H1 (cell line): ENCODE data around the gene TAOK2. TPM values are rescaled to one million over a fixed set of nuclear protein-coding genes. Genes with fewer than 3 reads are reported as not detected.

Source experiments
- ASH2L ChIP-seq: fragments of 200-600, 300-600 bp; sonication (generic); IDR thresholded peaks from one replicate; pipeline ENCODE4 v1.7.1; 2017; ENCODE audit warnings: low read length
- ATF2 ChIP-seq: IDR thresholded peaks from 2 replicates; pipeline ENCODE4 v1.6.1; 2012; ENCODE audit warnings: low read length, inconsistent platforms
- BRCA1 ChIP-seq: IDR thresholded peaks from 2 replicates; pipeline ENCODE4 v1.6.1; 2012; ENCODE audit warnings: low read depth, low read length, improper control_type of control experiment
- CBX5 ChIP-seq: fragments of 300-800, 300-1000 bp; sonication (generic); IDR thresholded peaks from 2 replicates; pipeline ENCODE4 v1.7.1; 2016; ENCODE audit warnings: antibody characterized with exemption, low read length, low read depth
- CEBPB ChIP-seq: IDR thresholded peaks from 2 replicates; pipeline ENCODE4 v1.6.1; 2012; ENCODE audit warnings: low read depth, low read length
- CHD2 ChIP-seq: IDR thresholded peaks from 2 replicates; pipeline ENCODE4 v1.6.1; 2012; ENCODE audit warnings: low read length, improper control_type of control experiment
- GABPA ChIP-seq: IDR thresholded peaks from 2 replicates; pipeline ENCODE4 v1.6.1; 2011; ENCODE audit warnings: mild to moderate bottlenecking, low read length, moderate library complexity, borderline replicate concordance; ENCODE audit not compliant: insufficient read depth
- HDAC2 ChIP-seq, 2 experiments: fragments of 300-600 bp in 1 of 2; sonication (generic) in 1 of 2; IDR thresholded peaks; 2 replicates each; pipeline ENCODE4 v1.6.1; 2011 to 2012; ENCODE audit warnings: low read depth in 2 of 2, low read length in 2 of 2, mild to moderate bottlenecking in 2 of 2, moderate library complexity in 2 of 2, borderline replicate concordance in 1 of 2, inconsistent platforms in 1 of 2
- JUN ChIP-seq: IDR thresholded peaks from 2 replicates; pipeline ENCODE4 v1.6.1; 2011; ENCODE audit warnings: low read depth, mild to moderate bottlenecking, improper control_type of control experiment, low read length
- NRF1 ChIP-seq: IDR thresholded peaks from 2 replicates; pipeline ENCODE4 v1.6.1; 2011; ENCODE audit warnings: mild to moderate bottlenecking, low read depth, low read length, improper control_type of control experiment
- POLR2A ChIP-seq, 2 experiments: IDR thresholded peaks; 1 replicate in 1 of 2; 2 replicates in 1 of 2; pipeline ENCODE4 v1.6.1; 2011; ENCODE audit warnings: low read depth in 2 of 2, low read length in 2 of 2, mild to moderate bottlenecking in 2 of 2; ENCODE audit errors: control extremely low read depth in 1 of 2
- RAD21 ChIP-seq, 2 experiments: IDR thresholded peaks in 1 of 2; conservative IDR thresholded peaks in 1 of 2; 2 replicates each; pipeline ENCODE4 v1.6.1; 2011; ENCODE audit warnings: low read depth in 2 of 2, low read length in 2 of 2, improper control_type of control experiment in 1 of 2, inconsistent platforms in 1 of 2, mild to moderate bottlenecking in 1 of 2, moderate library complexity in 1 of 2
- RBBP5 ChIP-seq: IDR thresholded peaks from 2 replicates; pipeline ENCODE4 v1.7.1; 2012; ENCODE audit warnings: low read depth, mild to moderate bottlenecking, inconsistent platforms, low read length, moderate library complexity, borderline replicate concordance
- RNF2 ChIP-seq: fragments of 200-900, 300-1000 bp; sonication (generic); IDR thresholded peaks from 2 replicates; pipeline ENCODE4 v1.7.1; 2016; ENCODE audit warnings: borderline replicate concordance, low read depth, mild to moderate bottlenecking, antibody characterized with exemption, low read length; ENCODE audit not compliant: poor library complexity, severe bottlenecking; ENCODE audit errors: missing control alignments
- RXRA ChIP-seq: IDR thresholded peaks from 2 replicates; pipeline ENCODE4 v1.6.1; 2011; ENCODE audit warnings: low read depth, mild to moderate bottlenecking, low read length, moderate library complexity; ENCODE audit not compliant: insufficient read depth
- SIRT6 ChIP-seq: IDR thresholded peaks from one replicate; pipeline ENCODE4 v1.7.1; 2012; ENCODE audit warnings: low read length, inconsistent platforms
- SP4 ChIP-seq: IDR thresholded peaks from 2 replicates; pipeline ENCODE4 v1.6.1; 2012; ENCODE audit warnings: low read length, inconsistent platforms
- TAF1 ChIP-seq: IDR thresholded peaks from 2 replicates; pipeline ENCODE4 v1.6.1; 2011; ENCODE audit warnings: mild to moderate bottlenecking, low read depth, low read length
- TEAD4 ChIP-seq: IDR thresholded peaks from 2 replicates; pipeline ENCODE4 v1.6.1; 2012; ENCODE audit warnings: low read depth, low read length, inconsistent platforms, mixed read lengths
- YY1 ChIP-seq: IDR thresholded peaks from 2 replicates; pipeline ENCODE4 v1.6.1; 2011; ENCODE audit warnings: low read depth, mild to moderate bottlenecking, low read length
- polyA plus RNA-seq, 7 experiments: library from polyadenylated mRNA; depleted of rRNA in 3 of 7; stranded (reverse) in 5 of 7; unstranded in 2 of 7; fragments of >200 nt in 5 of 7; fragments of 200-250 nt in 2 of 7; gene quantifications; 1 replicate in 5 of 7; 2 replicates in 1 of 7; 4 replicates in 1 of 7; pipeline versions ENCODE4 v1.2.1 to v1.2.3, GENCODE V29; 2011 to 2013; ENCODE audit warnings: missing spikeins in 2 of 7, mixed read lengths in 2 of 7
- total RNA-seq: library from RNA; stranded (reverse); fragmentation: NEBNext Ultra II Directional; extraction: Animal tissue kit (Norgen Biotek cat#: 25700); gene quantifications from 2 replicates; pipeline ENCODE4 v1.2.1, GENCODE V29; 2021
- TF ChIP-seq, protein P1 (sequence below): IDR thresholded peaks from 2 replicates; pipeline ENCODE4 v1.6.1; 2011; ENCODE audit warnings: low read length, improper control_type of control experiment

TAOK2 gene
- total and polyA plus RNA-seq, 2 of the 8 experiments (the other 6 are each of a cell fraction or from before 2014, with no cell fraction given): 13.5 to 32.6 TPM

DNA sequence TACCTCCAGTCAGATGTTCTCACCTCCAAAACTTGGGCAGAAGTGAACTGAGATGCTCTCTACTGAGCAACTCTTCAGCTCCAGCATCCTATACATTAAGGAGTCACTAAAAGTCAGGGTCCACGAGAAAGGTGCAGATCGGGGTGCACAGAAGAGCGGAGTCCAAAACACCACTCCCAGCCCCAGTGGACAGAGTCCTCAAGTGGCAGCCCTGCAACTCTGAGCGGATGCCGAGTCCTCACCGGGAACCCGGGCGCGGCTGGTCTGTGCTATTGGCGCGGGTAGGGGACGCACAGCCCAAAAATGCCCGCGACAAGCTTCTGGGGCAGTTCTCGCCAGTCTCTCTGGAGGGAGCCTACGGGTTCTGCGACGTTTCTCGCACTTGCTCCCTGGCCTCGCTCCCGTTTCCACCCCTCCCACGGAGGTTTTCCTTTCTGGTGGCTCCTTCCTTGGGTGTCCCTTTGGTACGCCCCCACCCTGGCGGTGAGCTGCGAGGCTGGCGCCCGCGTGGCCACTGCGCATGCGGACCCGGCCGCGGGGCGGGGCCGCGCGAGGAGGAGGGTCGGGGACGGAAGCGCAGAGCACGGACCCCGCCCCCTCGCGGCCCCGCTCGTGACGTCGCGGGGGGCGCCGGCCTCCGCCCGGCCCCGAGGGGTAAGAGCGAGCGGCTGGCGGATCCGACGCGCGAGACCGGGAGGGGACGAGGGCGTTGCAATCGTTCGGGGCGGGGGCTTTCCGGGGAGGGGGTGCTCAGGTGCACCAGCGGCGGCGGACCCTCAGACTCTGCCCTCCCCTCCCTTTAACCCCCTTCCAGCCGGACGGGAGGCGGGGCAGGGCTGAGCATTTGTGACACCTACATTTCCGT is 12.0 kb upstream of the TAOK2 start, which contains the start of gene TMEM219 (continued):
- TF ChIP-seq SIRT6 (no peak), POLR2A (IDR thresholded peaks at IDR 0.05; ENCODE audit: control extremely low read depth in 1 of 2, low read depth in 2 of 2, low read length in 2 of 2) (peak; percentile 35 to 60), CBX5 (no peak), YY1 (no peak), TEAD4 (no peak), BRCA1 (no peak), NRF1 (peak; percentile 83), ASH2L (peak; percentile 49), CEBPB (no peak), RXRA (no peak), GABPA (no peak), HDAC2 (IDR thresholded peaks at IDR 0.05; ENCODE audit: borderline replicate concordance in 1 of 2, low read depth in 2 of 2, low read length in 2 of 2) (0 out of 4 replicates have a peak, but pooled peaks of 1 of the 2 experiments have one; percentile 25), RNF2 (no peak), RBBP5 (peak; percentile 17; the same call in 1 of the 2 replicates), TAF1 (peak; percentile 85), CHD2 (no peak), JUN (no peak), ATF2 (no peak), RAD21 (IDR thresholded peaks at IDR 0.05 in 1 of 2, conservative IDR thresholded peaks at IDR 0.05 in 1 of 2; ENCODE audit: low read depth in 2 of 2, low read length in 2 of 2) (peak in 1 of 2 experiments; percentile 0; a peak in 1 of 4 replicates), SP4 (no peak)
- TF ChIP-seq, protein P1, sequence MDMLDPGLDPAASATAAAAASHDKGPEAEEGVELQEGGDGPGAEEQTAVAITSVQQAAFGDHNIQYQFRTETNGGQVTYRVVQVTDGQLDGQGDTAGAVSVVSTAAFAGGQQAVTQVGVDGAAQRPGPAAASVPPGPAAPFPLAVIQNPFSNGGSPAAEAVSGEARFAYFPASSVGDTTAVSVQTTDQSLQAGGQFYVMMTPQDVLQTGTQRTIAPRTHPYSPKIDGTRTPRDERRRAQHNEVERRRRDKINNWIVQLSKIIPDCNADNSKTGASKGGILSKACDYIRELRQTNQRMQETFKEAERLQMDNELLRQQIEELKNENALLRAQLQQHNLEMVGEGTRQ: no peak
